ENCODE results near the gene LANCL2.
"Not testable (repeated sequence)": the region's sequence is repeated elsewhere in the genome, so short reads cannot be mapped to it uniquely, and the experiment has no call there.

Gene LANCL2

DNA sequence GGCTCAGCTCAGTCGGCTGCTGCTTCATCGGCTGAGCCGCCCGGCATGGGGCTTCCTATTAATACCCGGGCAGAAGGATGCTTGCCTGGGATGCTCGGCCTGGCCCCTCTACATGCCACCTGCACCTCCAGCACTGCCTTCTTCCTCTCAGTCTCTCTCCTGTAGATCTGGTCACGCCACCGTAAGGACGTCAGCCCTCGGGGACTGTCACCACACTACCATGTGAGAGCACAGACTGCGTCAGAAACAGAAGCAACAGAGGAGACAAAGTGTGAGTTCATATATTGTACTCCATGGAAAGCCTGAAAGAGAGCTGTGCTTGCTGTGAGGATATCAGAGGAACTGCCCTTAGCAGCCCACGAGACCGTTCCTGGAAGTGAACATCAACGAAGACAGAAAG is 107.3 kb downstream of the LANCL2 start:
- not testable (repeated sequence) for H3K56ac ChIP-seq (ENCODE audit: low read length); H3K18ac ChIP-seq (ENCODE audit: low read length); H2AK5ac ChIP-seq (ENCODE audit: low read length); H3K4me3 ChIP-seq (ENCODE audit: low read length); H3K4me1 ChIP-seq (ENCODE audit: control insufficient read depth, low read depth, low read length); H3K79me1 ChIP-seq (ENCODE audit: low read length); H3K9ac ChIP-seq (ENCODE audit: low read length); H3K79me2 ChIP-seq (ENCODE audit: control insufficient read depth, insufficient read depth, low read length); DNase-seq; H4K5ac ChIP-seq (ENCODE audit: low read length); H3K4ac ChIP-seq (ENCODE audit: low read depth, low read length); H3K36me3 ChIP-seq (ENCODE audit: control insufficient read depth, insufficient read depth, low read length); H3K23ac ChIP-seq (ENCODE audit: low read length); H3K27me3 ChIP-seq (ENCODE audit: insufficient read depth, low read length, poor library complexity); H3K4me2 ChIP-seq (ENCODE audit: low read length); H2BK120ac ChIP-seq (ENCODE audit: low read depth, low read length); H2BK15ac ChIP-seq (replicated peaks; ENCODE audit: low read depth); H2BK5ac ChIP-seq (ENCODE audit: low read length); H4K8ac ChIP-seq (ENCODE audit: low read depth, low read length); H3K27ac ChIP-seq (ENCODE audit: low read depth, low read length)
- no CpG with 5 or more reads among the region's 14 CpGs for WGBS (ENCODE audit: extremely low coverage, insufficient coverage, low lambda C conversion rate)

- no CpG with 5 or more reads among the region's 25 CpGs for WGBS (ENCODE audit: extremely low coverage, insufficient coverage, low lambda C conversion rate)
These were observed 108.0 kb downstream of the LANCL2 start for GRCh38 chr7:55472928-55473725.

DNA sequence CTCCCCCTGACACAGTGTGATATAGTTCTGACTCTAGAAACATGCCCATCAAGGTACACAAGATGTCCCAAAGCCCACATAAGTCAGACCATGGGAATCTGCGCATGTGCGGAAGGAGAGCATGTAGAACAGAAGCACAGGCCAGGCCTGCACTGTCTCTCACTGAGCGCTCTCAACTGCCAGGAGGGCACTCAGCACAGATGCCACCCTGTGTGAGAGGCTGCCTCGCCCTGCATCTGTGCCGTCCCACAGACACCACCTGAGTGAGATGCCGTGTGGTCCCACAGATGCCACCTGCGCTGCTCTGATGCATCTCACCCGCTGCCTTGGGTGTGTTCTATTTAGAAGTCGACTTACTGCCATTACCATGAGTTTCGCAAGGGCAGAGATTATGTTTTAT is 108.8 kb downstream of the LANCL2 start:
- Histone ChIP-seq H2BK5ac (ENCODE audit: low read length) (no peak overlapping the region), H3K4me3 (ENCODE audit: low read length) (no peak overlapping the region), H3K9ac (ENCODE audit: low read length) (no peak overlapping the region), H3K18ac (ENCODE audit: low read length) (no peak overlapping the region), H3K79me1 (ENCODE audit: low read length) (no peaks in the 10 kb centered on the region), H3K36me3 (ENCODE audit: control insufficient read depth, insufficient read depth, low read length) (no peaks in the 10 kb centered on the region), H3K23ac (ENCODE audit: low read length) (no peak overlapping the region), H3K79me2 (ENCODE audit: control insufficient read depth, insufficient read depth, low read length) (no peaks in the 10 kb centered on the region), H3K56ac (ENCODE audit: low read length) (no peak overlapping the region), H3K4me1 (ENCODE audit: control insufficient read depth, low read depth, low read length) (no peaks in the 10 kb centered on the region), H4K8ac (ENCODE audit: low read depth, low read length) (no peak overlapping the region), H3K27me3 (ENCODE audit: insufficient read depth, low read length, poor library complexity) (no peaks in the 10 kb centered on the region), H2BK15ac (replicated peaks; ENCODE audit: low read depth) (no peak overlapping the region), H3K4me2 (ENCODE audit: low read length) (no peak overlapping the region), H4K5ac (ENCODE audit: low read length) (no peak overlapping the region), H3K27ac (ENCODE audit: low read depth, low read length) (no peak overlapping the region), H3K4ac (ENCODE audit: low read depth, low read length) (no peak overlapping the region), H2BK120ac (ENCODE audit: low read depth, low read length) (no peak overlapping the region), H2AK5ac (ENCODE audit: low read length) (no peak overlapping the region)
- DNase-seq = no peak
- WGBS (ENCODE audit: extremely low coverage, insufficient coverage, low lambda C conversion rate) = no CpG with 5 or more reads among the region's 10 CpGs

More at GRCh38 chr7:55472928-55473725, 108.0 kb downstream of the LANCL2 start:
- Histone ChIP-seq H3K36me3 (ENCODE audit: control insufficient read depth, insufficient read depth, low read length) (no peaks in the 10 kb centered on the region), H3K79me2 (ENCODE audit: control insufficient read depth, insufficient read depth, low read length) (no peaks in the 10 kb centered on the region), H3K23ac (ENCODE audit: low read length) (no peak overlapping the region), H3K27ac (ENCODE audit: low read depth, low read length) (no peak overlapping the region), H2BK15ac (replicated peaks; ENCODE audit: low read depth) (no peak overlapping the region), H3K79me1 (ENCODE audit: low read length) (no peaks in the 10 kb centered on the region), H2AK5ac (ENCODE audit: low read length) (no peak overlapping the region), H3K56ac (ENCODE audit: low read length) (no peak overlapping the region), H3K9ac (ENCODE audit: low read length) (no peak overlapping the region), H3K4me3 (ENCODE audit: low read length) (no peak overlapping the region), H2BK120ac (ENCODE audit: low read depth, low read length) (no peak overlapping the region), H4K5ac (ENCODE audit: low read length) (no peak overlapping the region), H3K4me1 (ENCODE audit: control insufficient read depth, low read depth, low read length) (no peaks in the 10 kb centered on the region), H3K18ac (ENCODE audit: low read length) (no peak overlapping the region), H3K27me3 (ENCODE audit: insufficient read depth, low read length, poor library complexity) (no peaks in the 10 kb centered on the region), H3K4me2 (ENCODE audit: low read length) (no peak overlapping the region), H4K8ac (ENCODE audit: low read depth, low read length) (no peak overlapping the region), H3K4ac (ENCODE audit: low read depth, low read length) (no peak overlapping the region), H2BK5ac (ENCODE audit: low read length) (no peak overlapping the region)
- DNase-seq = no peak

DNA sequence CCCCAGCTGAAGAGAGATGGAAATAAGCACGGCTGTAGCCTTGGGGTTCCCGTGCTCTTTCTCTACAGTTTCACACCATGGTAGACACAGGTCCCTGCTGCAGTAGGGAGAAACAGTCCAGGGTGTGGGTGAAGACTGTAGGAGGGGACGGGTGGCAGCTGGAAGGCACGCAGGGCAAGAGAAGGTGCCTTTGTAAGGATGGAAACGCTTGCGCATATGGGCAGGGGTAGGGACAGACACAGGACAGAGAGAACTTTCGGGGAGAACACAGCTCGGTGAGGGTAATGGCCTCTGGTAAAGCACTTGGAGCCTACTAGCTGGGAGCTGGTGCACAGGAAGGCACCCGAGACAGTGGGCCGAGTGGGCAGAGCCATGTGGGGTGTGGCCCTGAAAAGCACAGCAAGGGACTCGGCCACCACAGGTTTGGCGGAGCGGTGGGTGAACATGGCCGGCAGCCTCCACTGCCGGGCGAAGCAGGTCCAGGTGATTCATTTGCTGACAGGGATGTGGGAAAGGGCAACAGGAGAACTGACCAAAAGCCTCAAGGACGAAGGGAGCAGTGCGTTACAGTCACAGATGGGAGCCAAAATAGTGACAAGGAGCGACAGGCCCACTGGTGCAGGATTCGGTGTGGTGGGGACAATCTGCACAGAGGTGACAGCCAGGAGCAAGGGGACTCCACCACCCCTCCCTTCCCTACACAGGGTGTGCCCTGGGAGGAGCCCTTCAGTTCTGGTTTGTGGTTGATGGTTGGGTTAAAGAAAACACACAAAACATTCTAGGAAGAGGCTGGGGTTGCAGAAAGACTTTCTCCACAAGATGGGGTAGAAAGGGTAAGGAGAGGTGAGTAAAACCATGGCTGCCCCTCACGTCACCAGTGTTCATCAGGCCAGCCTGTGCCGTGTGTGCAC is 110.1 kb downstream of the LANCL2 start:
- no peak overlapping the region for H2AK5ac ChIP-seq (ENCODE audit: low read length)
- H3K36me3 ChIP-seq (ENCODE audit: control insufficient read depth, insufficient read depth, low read length) = no peaks in the 10 kb centered on the region
- no CpG with 5 or more reads among the region's 22 CpGs for WGBS (ENCODE audit: extremely low coverage, insufficient coverage, low lambda C conversion rate)
- H3K4me2 ChIP-seq (ENCODE audit: low read length) = no peak overlapping the region
- no peak overlapping the region for H2BK5ac ChIP-seq (ENCODE audit: low read length)
- H3K18ac ChIP-seq (ENCODE audit: low read length) = no peak overlapping the region
- no peak overlapping the region for H4K5ac ChIP-seq (ENCODE audit: low read length)
- H3K79me1 ChIP-seq (ENCODE audit: low read length) = no peaks in the 10 kb centered on the region
- no peak overlapping the region for H3K27ac ChIP-seq (ENCODE audit: low read depth, low read length)
- H3K27me3 ChIP-seq (ENCODE audit: insufficient read depth, low read length, poor library complexity) = no peaks in the 10 kb centered on the region
- H2BK120ac ChIP-seq (ENCODE audit: low read depth, low read length) = no peak overlapping the region
- H3K4ac ChIP-seq (ENCODE audit: low read depth, low read length) = no peak overlapping the region
- H2BK15ac ChIP-seq (replicated peaks; ENCODE audit: low read depth) = no peak overlapping the region
- H3K9ac ChIP-seq (ENCODE audit: low read length) = no peak overlapping the region
- no peak for DNase-seq
- no peaks in the 10 kb centered on the region for H3K79me2 ChIP-seq (ENCODE audit: control insufficient read depth, insufficient read depth, low read length)
- H3K4me1 ChIP-seq (ENCODE audit: control insufficient read depth, low read depth, low read length) = no peaks in the 10 kb centered on the region
- no peak overlapping the region for H3K23ac ChIP-seq (ENCODE audit: low read length)
- no peak overlapping the region for H4K8ac ChIP-seq (ENCODE audit: low read depth, low read length)
- H3K56ac ChIP-seq (ENCODE audit: low read length) = no peak overlapping the region
- H3K4me3 ChIP-seq (ENCODE audit: low read length) = no peak overlapping the region

- H3K9ac ChIP-seq (ENCODE audit: low read length) = no peak overlapping the region
- WGBS (ENCODE audit: extremely low coverage, insufficient coverage, low lambda C conversion rate) = no CpG with 5 or more reads among the region's 19 CpGs
These were observed 111.0 kb downstream of the LANCL2 start for GRCh38 chr7:55475855-55476803.

More at GRCh38 chr7:55475855-55476803, 111.0 kb downstream of the LANCL2 start:
- H3K79me1 ChIP-seq (ENCODE audit: low read length) = no peaks in the 10 kb centered on the region
- no peak overlapping the region for H2AK5ac ChIP-seq (ENCODE audit: low read length)
- H4K5ac ChIP-seq (ENCODE audit: low read length) = no peak overlapping the region
- H3K4me2 ChIP-seq (ENCODE audit: low read length) = no peak overlapping the region
- no peaks in the 10 kb centered on the region for H3K36me3 ChIP-seq (ENCODE audit: control insufficient read depth, insufficient read depth, low read length)
- H2BK5ac ChIP-seq (ENCODE audit: low read length) = no peak overlapping the region
- no peak overlapping the region for H3K4ac ChIP-seq (ENCODE audit: low read depth, low read length)
- no peak overlapping the region for H3K23ac ChIP-seq (ENCODE audit: low read length)
- no peak overlapping the region for H4K8ac ChIP-seq (ENCODE audit: low read depth, low read length)
- H3K4me3 ChIP-seq (ENCODE audit: low read length) = no peak overlapping the region
- H3K56ac ChIP-seq (ENCODE audit: low read length) = no peak overlapping the region
- H2BK120ac ChIP-seq (ENCODE audit: low read depth, low read length) = no peak overlapping the region
- H3K4me1 ChIP-seq (ENCODE audit: control insufficient read depth, low read depth, low read length) = no peaks in the 10 kb centered on the region
- H2BK15ac ChIP-seq (replicated peaks; ENCODE audit: low read depth) = no peak overlapping the region
- no peaks in the 10 kb centered on the region for H3K27me3 ChIP-seq (ENCODE audit: insufficient read depth, low read length, poor library complexity)
- no peak overlapping the region for H3K27ac ChIP-seq (ENCODE audit: low read depth, low read length)
- H3K79me2 ChIP-seq (ENCODE audit: control insufficient read depth, insufficient read depth, low read length) = no peaks in the 10 kb centered on the region
- DNase-seq = no peak
- no peak overlapping the region for H3K18ac ChIP-seq (ENCODE audit: low read length)
